ENCODE measurements around the gene NCOA7. TPM values are rescaled to one million over a fixed set of nuclear protein-coding genes. Genes with fewer than 3 reads are reported as not detected.

Gene NCOA7
- total RNA-seq, 1 experiment from 2014 or later = 9.4 TPM

GRCh38 chr6:125784365-125784764 lies 6.4 kb upstream of the NCOA7 start:
- H3K27me3 Mint-ChIP-seq (ENCODE audit: low read depth) = no peaks in the 10 kb centered on the region; the same call in 1 of the 2 replicates
- peaks cover 5% of the 10 kb centered on the region for H3K23me2 ChIP-seq (ENCODE audit: insufficient read length, low read depth, low read length, poor library complexity, severe bottlenecking)
- no peaks in the 10 kb centered on the region for H3K27me3 ChIP-seq (ENCODE audit: insufficient read depth, low read length)
- H4K91ac ChIP-seq (ENCODE audit: insufficient read length, low read depth, low read length) = no peak overlapping the region
- no peak overlapping the region for H2BK20ac ChIP-seq (ENCODE audit: low read depth, low read length, poor library complexity, severe bottlenecking)
- H3K79me2 ChIP-seq (ENCODE audit: insufficient read depth, low read length) = no peaks in the 10 kb centered on the region
- no peak overlapping the region for H2BK5ac ChIP-seq (ENCODE audit: insufficient read length, low read length)
- H3K4me2 ChIP-seq (ENCODE audit: insufficient read depth, insufficient read length, low read length) = no peak overlapping the region
- no peak overlapping the region for H2BK12ac ChIP-seq (ENCODE audit: insufficient read length, low read depth, low read length)
- no peak overlapping the region for H3K9ac ChIP-seq (ENCODE audit: extremely low read depth, insufficient read length, low read length)
- H3K36me3 Mint-ChIP-seq (ENCODE audit: insufficient read depth in 1 of 3, low read depth in 3 of 3) = no peaks in the 10 kb centered on the region
- no CpG with 5 or more reads among the region's 2 CpGs for WGBS (ENCODE audit: extremely low coverage, insufficient read length, low lambda C conversion rate)
- H3K4ac ChIP-seq (ENCODE audit: low read depth, low read length) = no peak overlapping the region
- no peak overlapping the region for H3K4me3 Mint-ChIP-seq
- no peak overlapping the region for H3K18ac ChIP-seq (ENCODE audit: insufficient read length, low read depth, low read length)
- H3K9me3 ChIP-seq (ENCODE audit: control insufficient read depth, low read depth, low read length) = no peaks in the 10 kb centered on the region
- H3K79me1 ChIP-seq (ENCODE audit: insufficient read depth, low read depth, low read length, poor library complexity, severe bottlenecking) = no peaks in the 10 kb centered on the region
- no peak for TF ChIP-seq CTCF (conservative IDR thresholded peaks at IDR 0.05)
- H3K14ac ChIP-seq (ENCODE audit: insufficient read depth, low read length) = no peak overlapping the region
- no peak overlapping the region for H2AFZ ChIP-seq (ENCODE audit: low read length)
- H2BK120ac ChIP-seq (ENCODE audit: low read depth, low read length, poor library complexity, severe bottlenecking) = no peak overlapping the region
- no peaks in the 10 kb centered on the region for H3K4me1 ChIP-seq (ENCODE audit: insufficient read depth, low read length)
- no peak overlapping the region for H3K56ac ChIP-seq (ENCODE audit: insufficient read length, low read depth, low read length)
- no peak overlapping the region for H3T11ph ChIP-seq (ENCODE audit: low read length)
- H3K23ac ChIP-seq (ENCODE audit: insufficient read length, low read depth, low read length) = no peak overlapping the region
- H4K8ac ChIP-seq (replicated peaks; ENCODE audit: insufficient read length, low read depth, low read length) = no peak overlapping the region
- H3K27ac ChIP-seq (ENCODE audit: insufficient read length, low read depth, low read length) = no peak overlapping the region
- H3K4me1 Mint-ChIP-seq = peaks cover 3 to 7% of the 10 kb centered on the region in 2 experiments
- H3K27ac Mint-ChIP-seq = no peak overlapping the region
- H3K9me3 Mint-ChIP-seq = peaks cover 0 to 3% of the 10 kb centered on the region in 2 experiments; a peak in 1 of 5 replicates
- no peak overlapping the region for H2AK5ac ChIP-seq (ENCODE audit: insufficient read length, low read length)
- H2BK15ac ChIP-seq (ENCODE audit: low read depth, low read length) = no peak overlapping the region
- no peak for DNase-seq
- no peaks in the 10 kb centered on the region for H4K20me1 ChIP-seq (ENCODE audit: control insufficient read depth, insufficient read depth, insufficient read length)
- H4K5ac ChIP-seq (ENCODE audit: insufficient read length, low read depth, low read length) = no peak overlapping the region
